Activated CD8-positive, alpha-beta T cell treated with anti-CD3 and anti-CD28 coated beads for 36 hours (primary cell): ENCODE data around the gene IFI44L. TPM values are rescaled to one million over a fixed set of nuclear protein-coding genes. Genes with fewer than 3 reads are reported as not detected.

Experiments
- ATAC-seq: fragments of 200-7000 bp; cut with Tn5 transposase; one replicate; pipeline ENCODE4 v1.10.0; 2021; ENCODE audit warnings: mild to moderate bottlenecking, moderate library complexity
- CTCF ChIA-PET: fragments of 350-600 bp; sonication (Branson Sonifier 250); formaldehyde crosslinking; loops from one replicate; lab custom pipeline; 2021; ENCODE audit warnings: antibody characterized with exemption; lab: Charles Lee
- POLR2A ChIA-PET: fragments of 350-600 bp; sonication (Branson Sonifier 250); formaldehyde crosslinking; loops from one replicate; lab custom pipeline; 2021; ENCODE audit warnings: antibody characterized with exemption; lab: Charles Lee
- DNase-seq: peaks from one replicate; pipeline ENCODE4 v3.0.0-alpha.2; 2020
- H3K27ac Mint-ChIP-seq: one replicate; pipeline ENCODE4 v1.8.0; 2021; ENCODE audit warnings: mild to moderate bottlenecking, mixed read lengths
- H3K27me3 Mint-ChIP-seq: one replicate; pipeline ENCODE4 v1.8.0; 2021; ENCODE audit warnings: mixed read lengths
- H3K36me3 Mint-ChIP-seq: one replicate; pipeline ENCODE4 v1.8.0; 2021; ENCODE audit warnings: low read depth, mixed read lengths
- H3K4me1 Mint-ChIP-seq: one replicate; pipeline ENCODE4 v1.8.0; 2021; ENCODE audit warnings: low read depth, mixed read lengths
- H3K4me3 Mint-ChIP-seq: one replicate; pipeline ENCODE4 v1.8.0; 2021; ENCODE audit warnings: mild to moderate bottlenecking, moderate library complexity, mixed read lengths
- H3K9me3 Mint-ChIP-seq: one replicate; pipeline ENCODE4 v1.8.0; 2021; ENCODE audit warnings: mixed read lengths
- CTCF ChIP-seq: fragments of 200-600 bp; IDR thresholded peaks from one replicate; pipeline ENCODE4 v1.8.0; 2022; ENCODE audit warnings: antibody characterized with exemption, mild to moderate bottlenecking
- intact Hi-C: fragments of 100-400 bp; cut with micrococcal nuclease; formaldehyde crosslinking; loops from one replicate; pipeline ENCODE4 v1.10.0; 2022
- total RNA-seq, 2 experiments: library from RNA; stranded (reverse); gene quantifications; one replicate each; pipeline ENCODE4 v1.2.3, GENCODE V29; 2021

The IFI44L gene
- total RNA-seq, 2 experiments from 2014 or later: 22.4 to 22.5 TPM

- Mint-ChIP-seq H3K4me3 (no peak overlapping the region), H3K27me3 (no peaks in the 10 kb centered on the region), H3K4me1 (peaks cover 53% of the 10 kb centered on the region), H3K9me3 (no peaks in the 10 kb centered on the region), H3K36me3 (peaks cover 14% of the 10 kb centered on the region), H3K27ac (peak overlapping the region; percentile 86)
- DNase-seq (no peak), ATAC-seq (no peak)
- TF ChIP-seq CTCF: no peak
- CTCF ChIA-PET: interaction anchor here (2.3 to 4.2 kb wide), 3 partner anchors 53 to 59 kb away, joined by 8 to 50 read pairs (median 15); no protein-coding TSS in a partner anchor
- POLR2A ChIA-PET: interaction anchor here (1.1 kb wide), 1 partner anchor 53 kb away, joined by 5 read pairs; no protein-coding TSS in a partner anchor
- intact Hi-C loops: loop anchor here (2.0 to 5.0 kb wide), 2 partner anchors 30 to 477 kb away; partner anchors contain the start of gene IFI44
These were observed 1.2 kb upstream of the IFI44L start for GRCh38 chr1:78619032-78619431.

- H3K27me3 Mint-ChIP-seq: no peaks in the 10 kb centered on the region
- H3K9me3 Mint-ChIP-seq: no peaks in the 10 kb centered on the region
- no peak for DNase-seq
- H3K36me3 Mint-ChIP-seq: peaks cover 18% of the 10 kb centered on the region
- ChIA-PET POLR2A (interaction anchor here (1.1 kb wide), 1 partner anchor 53 kb away, joined by 5 read pairs; no protein-coding TSS in a partner anchor), CTCF (interaction anchor here (0.6 to 4.2 kb wide), 6 partner anchors 11 to 486 kb away, joined by 3 to 50 read pairs (median 6); partner anchors contain the start of gene IFI44)
- no peak for ATAC-seq
- H3K4me3 Mint-ChIP-seq: no peak overlapping the region
- intact Hi-C loops: loop anchor here (2.0 to 5.0 kb wide), 2 partner anchors 29 to 477 kb away; partner anchors contain the start of gene IFI44
- peaks cover 56% of the 10 kb centered on the region for H3K4me1 Mint-ChIP-seq
- TF ChIP-seq CTCF: no peak
- peak overlapping the region; percentile 86 for H3K27ac Mint-ChIP-seq
These were observed 824 bp upstream of the IFI44L start for GRCh38 chr1:78619446-78619802.

GRCh38 chr1:78620666-78621065 is 418 bp downstream of the IFI44L start:
- peak overlapping the region; percentile 86 for H3K27ac Mint-ChIP-seq
- no peak for TF ChIP-seq CTCF
- ATAC-seq (no peak), DNase-seq (no peak)
- H3K4me3 Mint-ChIP-seq: peak overlapping the region; percentile 76
- ChIA-PET POLR2A (interaction anchor here (0.7 to 0.8 kb wide), 2 partner anchors 24 to 29 kb away, joined by 3 read pairs; partner anchors contain the start of gene IFI44), CTCF (interaction anchor here (0.6 to 4.2 kb wide), 11 partner anchors 11 to 121 kb away, joined by 3 to 50 read pairs (median 5); partner anchors contain the start of gene IFI44)
- peaks cover 21% of the 10 kb centered on the region for H3K36me3 Mint-ChIP-seq
- intact Hi-C loops: no loop called here
- peaks cover 64% of the 10 kb centered on the region for H3K4me1 Mint-ChIP-seq
- no peaks in the 10 kb centered on the region for H3K9me3 Mint-ChIP-seq
- no peaks in the 10 kb centered on the region for H3K27me3 Mint-ChIP-seq

GRCh38 chr1:78622548-78622947 is 2.3 kb downstream of the IFI44L start:
- ATAC-seq (no peak), DNase-seq (no peak)
- intact Hi-C loops: no loop called here
- no peaks in the 10 kb centered on the region for H3K27me3 Mint-ChIP-seq
- peak overlapping the region; percentile 62 for H3K4me3 Mint-ChIP-seq
- peaks cover 21% of the 10 kb centered on the region for H3K36me3 Mint-ChIP-seq
- TF ChIP-seq CTCF: no peak
- ChIA-PET CTCF (interaction anchor here (0.7 to 4.2 kb wide), 6 partner anchors 15 to 477 kb away, joined by 3 to 50 read pairs (median 4); no protein-coding TSS in a partner anchor), POLR2A (interaction anchor here (1.0 kb wide), 1 partner anchor 27 kb away, joined by 3 read pairs; the partner anchor contains the start of gene IFI44)
- H3K9me3 Mint-ChIP-seq: no peaks in the 10 kb centered on the region
- peaks cover 71% of the 10 kb centered on the region for H3K4me1 Mint-ChIP-seq
- peak overlapping the region; percentile 28 for H3K27ac Mint-ChIP-seq

GRCh38 chr1:78624035-78624434 is 3.8 kb downstream of the IFI44L start:
- CTCF ChIA-PET: interaction anchor here (0.6 to 1.6 kb wide), 3 partner anchors 36 to 479 kb away, joined by 3 to 6 read pairs (median 5); no protein-coding TSS in a partner anchor
- H3K4me3 Mint-ChIP-seq: peak overlapping the region; percentile 25

More at GRCh38 chr1:78624035-78624434, 3.8 kb downstream of the IFI44L start:
- Mint-ChIP-seq H3K4me1 (peaks cover 65% of the 10 kb centered on the region), H3K27ac (no peak overlapping the region), H3K36me3 (peaks cover 24% of the 10 kb centered on the region), H3K9me3 (no peaks in the 10 kb centered on the region), H3K27me3 (no peaks in the 10 kb centered on the region)
- intact Hi-C loops: no loop called here
- no peak for DNase-seq
- ATAC-seq: no peak
- no peak for TF ChIP-seq CTCF
- POLR2A ChIA-PET: no interaction called here
